IMR-90 (cell line): ENCODE results near the gene CREG1. TPM values are rescaled to one million over a fixed set of nuclear protein-coding genes. Genes with fewer than 3 reads are reported as not detected.

Source experiments
- ATAC-seq: fragments of 200-7000 bp; cut with Tn5 transposase; 2 replicates; pipeline ENCODE4 v1.9.1; 2020; ENCODE audit warnings: low read depth, mild to moderate bottlenecking, moderate library complexity
- BruUV-seq: library from RNA; stranded (reverse); fragments of 400-500 nt; replicated peaks from 2 replicates; lab custom pipeline; 2021; lab: Mats Ljungman, UMichigan
- CTCF ChIA-PET: fragments of 300-600 bp; formaldehyde crosslinking; extraction: SDS; loops from one replicate; lab custom pipeline; 2021; ENCODE audit warnings: antibody characterized with exemption; lab: Yijun Ruan, JAX
- POLR2A ChIA-PET: fragments of 300-600 bp; sonication (Branson Sonifier 250); formaldehyde crosslinking; loops from one replicate; lab custom pipeline; 2022; ENCODE audit warnings: antibody characterized with exemption; ENCODE audit not compliant: unreplicated experiment; lab: Charles Lee
- DNase-seq: peaks from one replicate; pipeline ENCODE4 v3.0.0; 2013
- H2AFZ ChIP-seq: replicated peaks from 2 replicates; pipeline ENCODE3; 2013; ENCODE audit warnings: low read length, mild to moderate bottlenecking; ENCODE audit not compliant: poor library complexity
- H2AK5ac ChIP-seq: 2 replicates; pipeline ENCODE4 v1.6.1; 2013; ENCODE audit warnings: low read depth, low read length, inconsistent platforms
- H2AK9ac ChIP-seq: replicated peaks from 2 replicates; pipeline ENCODE3; 2013; ENCODE audit warnings: mild to moderate bottlenecking, low read depth, low read length, moderate library complexity; ENCODE audit not compliant: poor library complexity
- H2BK120ac ChIP-seq: 2 replicates; pipeline ENCODE4 v1.6.1; 2013; ENCODE audit warnings: low read depth, low read length, inconsistent platforms
- H2BK15ac ChIP-seq: 3 replicates; pipeline ENCODE4 v1.6.1; 2013; ENCODE audit warnings: low read depth, low read length, inconsistent platforms
- H2BK20ac ChIP-seq: 2 replicates; pipeline ENCODE4 v1.6.1; 2013; ENCODE audit warnings: low read depth, mild to moderate bottlenecking, inconsistent platforms, low read length, moderate library complexity
- H2BK5ac ChIP-seq: 2 replicates; pipeline ENCODE4 v1.6.1; 2013; ENCODE audit warnings: mild to moderate bottlenecking, low read depth, low read length, inconsistent platforms; ENCODE audit not compliant: poor library complexity, severe bottlenecking
- H3K14ac ChIP-seq: replicated peaks from 2 replicates; pipeline ENCODE4 v1.6.1; 2013; ENCODE audit warnings: low read depth, low read length, inconsistent platforms
- H3K18ac ChIP-seq: 2 replicates; pipeline ENCODE4 v1.6.1; 2013; ENCODE audit warnings: low read depth, low read length, control low read depth
- H3K23ac ChIP-seq: 2 replicates; pipeline ENCODE4 v1.6.1; 2013; ENCODE audit warnings: low read depth, low read length, inconsistent platforms
- H3K27ac ChIP-seq: 2 replicates; pipeline ENCODE4 v1.5.1; 2013; ENCODE audit warnings: mild to moderate bottlenecking, control low read depth, low read length; ENCODE audit not compliant: insufficient read depth
- H3K27me3 ChIP-seq: 2 replicates; pipeline ENCODE4 v1.6.1; 2013; ENCODE audit warnings: low read length; ENCODE audit not compliant: control insufficient read depth, insufficient read depth
- H3K36me3 ChIP-seq: 2 replicates; pipeline ENCODE4 v1.6.1; 2013; ENCODE audit warnings: low read length, mixed read lengths; ENCODE audit not compliant: control insufficient read depth, insufficient read depth
- H3K4ac ChIP-seq: 2 replicates; pipeline ENCODE4 v1.6.1; 2013; ENCODE audit warnings: low read depth, low read length, inconsistent platforms
- H3K4me1 ChIP-seq: 2 replicates; pipeline ENCODE4 v1.6.1; 2013; ENCODE audit warnings: low read length, mixed read lengths; ENCODE audit not compliant: control insufficient read depth, insufficient read depth
- H3K4me2 ChIP-seq: 2 replicates; pipeline ENCODE4 v1.6.1; 2013; ENCODE audit warnings: low read depth, mild to moderate bottlenecking, control low read depth, low read length, moderate library complexity
- H3K4me3 ChIP-seq: 2 replicates; pipeline ENCODE4 v1.5.1; 2013; ENCODE audit warnings: low read depth, mild to moderate bottlenecking, control low read depth, low read length, moderate library complexity; ENCODE audit not compliant: insufficient read depth
- H3K56ac ChIP-seq: 2 replicates; pipeline ENCODE4 v1.6.1; 2013; ENCODE audit warnings: low read length, inconsistent platforms; ENCODE audit not compliant: insufficient read depth; ENCODE audit errors: extremely low read depth
- H3K79me1 ChIP-seq, 2 experiments: 2 replicates each; pipeline ENCODE4 v1.6.1; 2013; ENCODE audit warnings: low read length in 2 of 2, inconsistent platforms in 1 of 2, low read depth in 1 of 2
- H3K9ac ChIP-seq: 2 replicates; pipeline ENCODE4 v1.6.1; 2013; ENCODE audit warnings: low read depth, low read length, control low read depth
- H3K9me1 ChIP-seq: 2 replicates; pipeline ENCODE4 v1.6.1; 2013; ENCODE audit warnings: low read length, inconsistent platforms; ENCODE audit not compliant: insufficient read depth
- H3K9me3 ChIP-seq: 2 replicates; pipeline ENCODE4 v1.6.1; 2013; ENCODE audit warnings: low read length; ENCODE audit not compliant: control insufficient read depth, insufficient read depth
- H4K20me1 ChIP-seq: 2 replicates; pipeline ENCODE4 v1.6.1; 2013; ENCODE audit warnings: low read length, inconsistent platforms; ENCODE audit not compliant: insufficient read depth
- H4K5ac ChIP-seq: 2 replicates; pipeline ENCODE4 v1.6.1; 2013; ENCODE audit warnings: mild to moderate bottlenecking, low read depth, low read length, control low read depth
- H4K8ac ChIP-seq, 2 experiments: 2 replicates each; pipeline ENCODE4 v1.6.1; 2013; ENCODE audit warnings: low read depth in 2 of 2, low read length in 2 of 2, control low read depth in 1 of 2, inconsistent platforms in 1 of 2
- H4K91ac ChIP-seq: 2 replicates; pipeline ENCODE4 v1.6.1; 2013; ENCODE audit warnings: low read depth, low read length, inconsistent platforms; ENCODE audit not compliant: insufficient read depth
- BHLHE40 ChIP-seq: fragments of 150-350 bp; IDR thresholded peaks from 2 replicates; pipeline ENCODE4 v1.6.1; 2016; ENCODE audit warnings: mild to moderate bottlenecking, low read depth, low read length
- CEBPB ChIP-seq: IDR thresholded peaks from 2 replicates; pipeline ENCODE4 v1.6.1; 2012; ENCODE audit warnings: low read depth, low read length, improper control_type of control experiment
- CTCF ChIP-seq: conservative IDR thresholded peaks from 2 replicates; pipeline ENCODE4 v1.5.1; 2012; ENCODE audit warnings: mild to moderate bottlenecking, low read depth, low read length, improper control_type of control experiment
- FOS ChIP-seq: fragments of 150-350 bp; IDR thresholded peaks from 2 replicates; pipeline ENCODE4 v1.6.1; 2016; ENCODE audit warnings: low read depth, low read length
- MAFK ChIP-seq: IDR thresholded peaks from 2 replicates; pipeline ENCODE4 v1.6.1; 2012; ENCODE audit warnings: low read depth, low read length, improper control_type of control experiment
- MAZ ChIP-seq: IDR thresholded peaks from 2 replicates; pipeline ENCODE4 v1.6.1; 2012; ENCODE audit warnings: low read depth, mild to moderate bottlenecking, low read length, improper control_type of control experiment, moderate library complexity, borderline replicate concordance
- RAD21 ChIP-seq: IDR thresholded peaks from 2 replicates; pipeline ENCODE4 v1.6.1; 2012; ENCODE audit warnings: low read length, improper control_type of control experiment
- RCOR1 ChIP-seq: IDR thresholded peaks from 2 replicates; pipeline ENCODE4 v1.6.1; 2012; ENCODE audit warnings: mild to moderate bottlenecking, low read length, improper control_type of control experiment; ENCODE audit not compliant: insufficient replicate concordance
- WGBS, 2 experiments: methylation state at CpG; one replicate each; pipeline versions ENCODE4 v1.1.5 to v1.1.7; 2013; ENCODE audit warnings: missing lambda C conversion rate in 2 of 2; ENCODE audit not compliant: insufficient read length in 1 of 2; ENCODE audit errors: extremely low coverage in 2 of 2; 5-methylcytosine and 5-hydroxymethylcytosine counted together
- dilution Hi-C: fragments of 300-500 bp; cut with HindIII; formaldehyde crosslinking; loops from one replicate; pipeline ENCODE4 v1.14.3; 2018; ENCODE audit warnings: low sequenced_read_pairs; ENCODE audit not compliant: unreplicated experiment
- in situ Hi-C: fragments of 300-500 bp; cut with MboI; formaldehyde crosslinking; loops from 3 replicates; pipeline ENCODE4 v1.14.3; 2019; ENCODE audit warnings: low sequenced_read_pairs, inconsistent platforms, mixed read lengths
- intact Hi-C: fragments of 100-400 bp; cut with micrococcal nuclease; formaldehyde crosslinking; loops from 2 replicates; pipeline ENCODE4 v1.10.0; 2022
- polyA plus RNA-seq, 3 experiments: library from polyadenylated mRNA; depleted of rRNA; stranded (reverse); fragments of >200 nt; gene quantifications; 2 replicates each; pipeline ENCODE4 v1.2.3, GENCODE V29; 2012; ENCODE audit warnings: low replicate concordance in 1 of 3
- total RNA-seq: library from RNA; depleted of rRNA; stranded (reverse); fragments of >200 nt; gene quantifications from 2 replicates; pipeline ENCODE4 v1.2.3, GENCODE V29; 2012

CREG1 gene
- total and polyA plus RNA-seq, 2 of the 4 experiments (the other 2 are of a cell fraction): 2.9 to 6.4 TPM

- ChIA-PET CTCF (no interaction called here), POLR2A (no interaction called here)
- ATAC-seq (no peak), DNase-seq (no peak)
- no peak overlapping the region for H3K4me2 ChIP-seq
- H2AK5ac ChIP-seq: no peak overlapping the region
- no peak overlapping the region for H3K23ac ChIP-seq
- dilution Hi-C loops: no loop called here
- H3K4me3 ChIP-seq: no peak overlapping the region
- no peak overlapping the region for H2BK5ac ChIP-seq
- no peak overlapping the region for H3K27ac ChIP-seq
- 100% methylated on average over 1 of the region's 3 CpGs; no CpG with 5 or more reads in 1 of the 2 experiments for WGBS, 2 experiments
- H3K9me3 ChIP-seq: no peaks in the 10 kb centered on the region
- no peaks in the 10 kb centered on the region for H3K79me1 ChIP-seq
- no peaks in the 10 kb centered on the region for H3K9me1 ChIP-seq
- no peak overlapping the region for H3K9ac ChIP-seq
- in situ Hi-C loops: no loop called here
- no peak overlapping the region for H4K8ac ChIP-seq
- no peak overlapping the region for H2BK20ac ChIP-seq
- no peak overlapping the region for H3K4ac ChIP-seq
- no peak overlapping the region for H4K5ac ChIP-seq
- no peak overlapping the region for H2AFZ ChIP-seq
- no peak overlapping the region for H3K56ac ChIP-seq
- no TSS peak for BruUV-seq
- H2BK120ac ChIP-seq: no peak overlapping the region
- no peak overlapping the region for H3K18ac ChIP-seq
- H4K20me1 ChIP-seq: no peaks in the 10 kb centered on the region
- intact Hi-C loops: no loop called here
- no peak overlapping the region for H2AK9ac ChIP-seq
- no peak overlapping the region for H4K91ac ChIP-seq
- peaks cover 2% of the 10 kb centered on the region; the same call in 1 of the 2 replicates for H3K27me3 ChIP-seq
- peaks cover 3% of the 10 kb centered on the region; the same call in 1 of the 2 replicates for H3K4me1 ChIP-seq
- H2BK15ac ChIP-seq: no peak overlapping the region
- 0 out of 2 replicates have a peak, but pooled peaks cover 1% of the 10 kb centered on the region for H3K36me3 ChIP-seq
- TF ChIP-seq MAZ: no peak
- no peak for TF ChIP-seq FOS
- peak; percentile 87 for TF ChIP-seq CEBPB
- TF ChIP-seq CTCF: no peak
- TF ChIP-seq BHLHE40: no peak
- no peak for TF ChIP-seq RAD21
- TF ChIP-seq MAFK: no peak
- no peak for TF ChIP-seq RCOR1
- H3K14ac ChIP-seq: no peak overlapping the region
Measured at GRCh38 chr1:167544447-167545093, 9.0 kb downstream of the CREG1 start.
